Common myeloid progenitor, CD34-positive (primary cell): ENCODE measurements around the gene PRKCA.

ENCODE experiments used
- CTCF ChIA-PET: fragments of 350-600 bp; sonication (Branson Sonifier 250); formaldehyde crosslinking; loops from one replicate; lab custom pipeline; 2021; ENCODE audit warnings: antibody characterized with exemption; lab: Charles Lee
- POLR2A ChIA-PET: fragments of 350-600 bp; sonication (Branson Sonifier 250); formaldehyde crosslinking; loops from one replicate; lab custom pipeline; 2021; ENCODE audit warnings: antibody characterized with exemption; lab: Charles Lee
- DNase-seq, 3 donors: peaks; one replicate each; pipeline versions ENCODE4 v3.0.0 to v3.0.0-alpha.2; 2013
- H3K27ac ChIP-seq, 2 experiments: 1 replicate in 1 of 2; 2 replicates in 1 of 2; pipeline ENCODE4 v1.7.0; 2013; ENCODE audit warnings: inconsistent platforms in 2 of 2, low read length in 2 of 2, mild to moderate bottlenecking in 2 of 2, low read depth in 1 of 2, moderate library complexity in 1 of 2; ENCODE audit not compliant: severe bottlenecking in 2 of 2, insufficient read depth in 1 of 2, poor library complexity in 1 of 2
- H3K27me3 ChIP-seq, 5 experiments: replicated peaks in 2 of 5; 1 replicate in 3 of 5; 2 replicates in 2 of 5; pipeline versions ENCODE4 v1.6.1 to v1.7.0; 2013; ENCODE audit warnings: low read length in 4 of 5, mild to moderate bottlenecking in 2 of 5, moderate library complexity in 2 of 5, inconsistent platforms in 1 of 5; ENCODE audit not compliant: insufficient read depth in 5 of 5, control insufficient read depth in 4 of 5
- H3K36me3 ChIP-seq, 4 experiments: 1 replicate in 2 of 4; 2 replicates in 2 of 4; pipeline versions ENCODE4 v1.6.1 to v1.7.0; 2013; ENCODE audit warnings: low read length in 3 of 4, control low read depth in 1 of 4, mild to moderate bottlenecking in 1 of 4; ENCODE audit not compliant: control insufficient read depth in 4 of 4, insufficient read depth in 4 of 4
- H3K4me1 ChIP-seq, 4 experiments: 1 replicate in 3 of 4; 2 replicates in 1 of 4; pipeline versions ENCODE4 v1.6.1 to v1.7.1; 2013; ENCODE audit warnings: low read length in 3 of 4, mild to moderate bottlenecking in 3 of 4, control low read depth in 1 of 4, inconsistent platforms in 1 of 4, moderate library complexity in 1 of 4; ENCODE audit not compliant: control insufficient read depth in 4 of 4, insufficient read depth in 4 of 4; ENCODE audit errors: control extremely low read depth in 1 of 4
- H3K4me3 ChIP-seq, 7 experiments: 1 replicate in 4 of 7; 2 replicates in 3 of 7; pipeline versions ENCODE4 v1.5.1 to v1.7.0; 2013; ENCODE audit warnings: mild to moderate bottlenecking in 7 of 7, low read length in 6 of 7, moderate library complexity in 6 of 7, inconsistent platforms in 2 of 7, low read depth in 2 of 7, control low read depth in 1 of 7; ENCODE audit not compliant: insufficient read depth in 4 of 7, control insufficient read depth in 1 of 7; ENCODE audit errors: extremely low read depth in 1 of 7
- H3K9me3 ChIP-seq, 5 experiments: 1 replicate in 4 of 5; 2 replicates in 1 of 5; pipeline versions ENCODE4 v1.6.1 to v1.7.1; 2013; ENCODE audit warnings: low read length in 4 of 5, mild to moderate bottlenecking in 2 of 5, inconsistent platforms in 1 of 5, low read depth in 1 of 5, moderate library complexity in 1 of 5; ENCODE audit not compliant: control insufficient read depth in 4 of 5, insufficient read depth in 2 of 5; ENCODE audit errors: control extremely low read depth in 1 of 5
- WGBS: methylation state at CpG from one replicate; pipeline ENCODE4 v1.1.5; 2013; ENCODE audit not compliant: insufficient coverage; 5-methylcytosine and 5-hydroxymethylcytosine counted together

PRKCA gene

DNA sequence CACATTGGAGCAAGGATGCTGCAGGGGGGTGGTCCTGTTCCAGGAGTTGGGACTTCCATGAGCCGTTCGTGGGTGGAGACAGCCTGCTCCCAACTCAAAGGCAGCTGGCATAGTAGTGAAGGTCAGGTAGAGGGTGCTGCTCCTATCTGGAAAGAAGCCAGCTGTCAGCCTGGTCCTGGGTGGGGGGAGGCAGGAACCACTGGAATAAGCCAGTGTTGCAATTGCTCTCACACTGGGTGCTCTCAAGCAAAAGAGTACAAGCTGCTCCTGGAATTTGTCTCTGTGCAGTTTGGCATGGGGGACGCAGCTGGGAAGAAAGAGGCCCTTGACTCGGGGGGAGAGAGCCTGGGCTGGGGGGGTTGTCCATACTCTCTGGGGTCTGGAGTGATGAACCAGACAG, 541.2 kb downstream of the PRKCA start:
- H3K27ac ChIP-seq, result no peak overlapping the region
- ChIA-PET CTCF (interaction anchor here (0.9 kb wide), 1 partner anchor 13 kb away, joined by 3 read pairs; no protein-coding TSS in a partner anchor), POLR2A (no interaction called here)
- H3K9me3 ChIP-seq, result peaks cover 0 to 27% (median 10%) of the 10 kb centered on the region in 5 experiments
- WGBS, result 92% methylated on average over 3 of the region's 4 CpGs
- H3K36me3 ChIP-seq, result no peaks in the 10 kb centered on the region
- H3K4me3 ChIP-seq, result no peak overlapping the region
- no peaks in the 10 kb centered on the region for H3K4me1 ChIP-seq
- DNase-seq, result no peak
- H3K27me3 ChIP-seq, result peaks cover 0 to 82% (median 12%) of the 10 kb centered on the region in 5 experiments

DNA sequence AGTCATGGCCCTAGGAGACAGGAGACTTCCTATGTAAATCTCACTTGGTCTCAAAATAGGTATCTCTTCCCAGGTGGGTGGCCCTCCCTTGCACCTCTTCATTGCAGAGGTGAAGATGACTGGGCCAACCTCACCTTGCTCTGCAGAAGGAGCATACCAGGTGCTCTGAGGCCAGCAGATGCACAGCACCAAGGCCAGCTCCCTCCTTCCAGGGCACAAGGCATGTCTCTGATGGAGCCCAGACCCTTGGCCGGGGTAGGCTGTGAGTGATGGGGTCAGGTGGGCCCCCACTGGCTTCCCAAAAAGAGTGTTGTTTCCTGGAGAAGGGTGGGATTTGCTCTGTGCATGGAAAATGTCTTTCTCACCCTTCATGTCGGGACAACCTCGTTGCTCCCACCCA, 545.3 kb downstream of the PRKCA start:
- peaks cover 0 to 27% (median 10%) of the 10 kb centered on the region in 5 experiments for H3K9me3 ChIP-seq
- H3K27me3 ChIP-seq, result peaks cover 0 to 67% (median 15%) of the 10 kb centered on the region in 5 experiments
- WGBS, result 96% methylated on average over 2 of the region's 3 CpGs
- CTCF ChIA-PET, result no interaction called here
- POLR2A ChIA-PET, result no interaction called here
- no peak overlapping the region for H3K27ac ChIP-seq
- H3K4me3 ChIP-seq, result no peak overlapping the region
- no peaks in the 10 kb centered on the region for H3K4me1 ChIP-seq
- DNase-seq, result no peak
- no peaks in the 10 kb centered on the region for H3K36me3 ChIP-seq

GRCh38 chr17:66848496-66848895, 546.1 kb downstream of the PRKCA start:
- no peaks in the 10 kb centered on the region for H3K36me3 ChIP-seq
- DNase-seq, result no peak
- H3K27ac ChIP-seq, result no peak overlapping the region
- POLR2A ChIA-PET, result no interaction called here
- peaks cover 0 to 61% (median 13%) of the 10 kb centered on the region in 5 experiments for H3K27me3 ChIP-seq
- peaks cover 0 to 27% (median 10%) of the 10 kb centered on the region in 5 experiments for H3K9me3 ChIP-seq
- 92% methylated on average over 2 of the region's 6 CpGs for WGBS
- no peaks in the 10 kb centered on the region for H3K4me1 ChIP-seq
- H3K4me3 ChIP-seq, result no peak overlapping the region
- CTCF ChIA-PET, result no interaction called here

- Histone ChIP-seq H3K36me3 (no peaks in the 10 kb centered on the region), H3K9me3 (peaks cover 0 to 27% (median 10%) of the 10 kb centered on the region in 5 experiments), H3K4me3 (no peak overlapping the region), H3K27ac (no peak overlapping the region), H3K27me3 (peaks cover 0 to 54% (median 12%) of the 10 kb centered on the region in 5 experiments), H3K4me1 (no peaks in the 10 kb centered on the region)
- CTCF ChIA-PET, result no interaction called here
- WGBS, result 90% methylated on average over 5 of the region's 14 CpGs
- POLR2A ChIA-PET, result no interaction called here
- no peak for DNase-seq
Observed at GRCh38 chr17:66849032-66849655, 546.7 kb downstream of the PRKCA start.

DNA sequence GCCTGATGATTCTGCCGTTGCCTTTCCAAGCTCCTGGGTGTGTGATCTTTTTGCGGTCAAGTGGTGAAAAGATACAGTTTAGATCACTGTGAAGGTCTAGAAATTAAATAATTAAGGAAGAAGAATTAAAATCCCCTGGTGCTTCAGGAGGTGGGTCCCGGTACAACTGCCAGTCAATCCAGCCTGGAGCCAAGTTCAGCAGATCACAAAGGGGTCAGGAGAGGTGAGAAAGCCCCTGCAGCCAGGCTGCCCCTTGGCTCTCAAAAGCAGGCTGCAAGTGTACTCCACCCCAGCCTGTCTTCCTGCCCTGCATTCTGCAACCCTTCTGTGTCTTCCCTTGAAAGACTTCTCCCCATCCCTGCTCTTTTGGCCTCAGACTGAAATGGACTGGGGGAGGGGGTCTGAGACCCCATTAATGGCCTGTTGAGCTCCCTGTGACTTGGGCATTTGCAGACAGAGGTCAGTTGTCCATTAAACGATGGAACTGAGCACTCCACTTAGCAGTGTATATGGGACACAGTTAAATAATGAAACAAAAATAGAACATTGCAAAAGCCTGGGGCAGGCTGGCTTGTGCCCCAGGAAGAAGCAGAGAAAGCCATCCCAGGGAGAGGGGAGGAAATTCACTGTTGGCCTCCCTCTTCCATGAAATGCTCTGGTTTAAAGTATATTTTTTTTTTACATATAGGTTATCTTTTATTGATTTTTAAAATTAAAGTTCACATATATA, 547.6 kb downstream of the PRKCA start:
- H3K36me3 ChIP-seq, result no peaks in the 10 kb centered on the region
- H3K27me3 ChIP-seq, result peaks cover 0 to 50% (median 12%) of the 10 kb centered on the region in 5 experiments
- POLR2A ChIA-PET, result no interaction called here
- 55% methylated on average over 1 of the region's 4 CpGs for WGBS
- H3K4me3 ChIP-seq, result no peak overlapping the region
- no peak for DNase-seq
- H3K27ac ChIP-seq, result no peak overlapping the region
- peaks cover 0 to 32% (median 15%) of the 10 kb centered on the region in 5 experiments for H3K9me3 ChIP-seq
- no peaks in the 10 kb centered on the region for H3K4me1 ChIP-seq
- CTCF ChIA-PET, result no interaction called here

- 93% methylated on average over 3 of the region's 3 CpGs for WGBS
- H3K9me3 ChIP-seq, result peaks cover 0 to 32% (median 15%) of the 10 kb centered on the region in 5 experiments
- no peaks in the 10 kb centered on the region for H3K36me3 ChIP-seq
- H3K27me3 ChIP-seq, result peaks cover 0 to 46% (median 12%) of the 10 kb centered on the region in 5 experiments
- no peaks in the 10 kb centered on the region for H3K4me1 ChIP-seq
- no peak overlapping the region for H3K4me3 ChIP-seq
- CTCF ChIA-PET, result no interaction called here
- POLR2A ChIA-PET, result no interaction called here
- no peak for DNase-seq
- H3K27ac ChIP-seq, result no peak overlapping the region
Observed at GRCh38 chr17:66850692-66851091, 548.3 kb downstream of the PRKCA start.

DNA sequence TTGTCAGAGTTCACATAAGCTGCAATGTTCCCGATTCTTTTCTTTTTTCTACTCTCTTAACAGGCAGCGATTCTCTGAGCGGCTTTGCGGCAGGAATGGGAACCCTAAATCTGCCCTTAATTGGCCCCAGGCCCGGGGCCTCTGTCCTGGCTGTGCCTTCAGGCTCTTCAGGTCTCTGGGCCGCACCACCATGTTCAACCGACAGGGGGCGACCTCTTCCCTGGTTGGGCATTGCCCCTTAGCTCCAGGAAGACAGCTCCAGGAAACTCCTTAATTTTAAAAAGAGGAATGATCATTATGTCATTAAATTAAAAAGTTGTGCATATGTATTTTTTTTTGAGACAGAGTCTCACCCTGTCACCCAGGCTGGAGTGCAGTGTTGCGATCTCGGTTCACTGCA, 552.8 kb downstream of the PRKCA start:
- no peaks in the 10 kb centered on the region for H3K4me1 ChIP-seq
- WGBS, result 77% methylated on average over 10 of the region's 10 CpGs
- peaks cover 0 to 8% (median 5%) of the 10 kb centered on the region in 5 experiments for H3K9me3 ChIP-seq
- no peaks in the 10 kb centered on the region for H3K36me3 ChIP-seq
- ChIA-PET POLR2A (no interaction called here), CTCF (no interaction called here)
- H3K27me3 ChIP-seq, result peaks cover 0 to 21% (median 9%) of the 10 kb centered on the region in 5 experiments
- no peak overlapping the region for H3K27ac ChIP-seq
- no peak overlapping the region for H3K4me3 ChIP-seq
- no peak for DNase-seq
